Esophagus muscularis mucosa (tissue), 4 donors: Measurements from ENCODE around the gene SYN1. TPM values are rescaled to one million over a fixed set of nuclear protein-coding genes. Genes with fewer than 3 reads are reported as not detected.

Experiments
- DNase-seq: peaks from one replicate; pipeline ENCODE4 v3.0.0-alpha.2; 2017; ENCODE audit errors: extremely low spot score
- H3K27ac ChIP-seq, 4 donors: fragments of 200-600 bp; sonication (generic); replicated peaks in 1 of 4; 1 replicate in 3 of 4; 2 replicates in 1 of 4; pipeline ENCODE4 v1.5.1; 2016 to 2019; ENCODE audit warnings: mild to moderate bottlenecking in 1 of 4
- H3K27me3 ChIP-seq, 4 donors: fragments of 200-600 bp; sonication (generic); one replicate each; pipeline versions ENCODE4 v1.5.1 to v1.6.0; 2016 to 2019
- H3K36me3 ChIP-seq, 4 donors: fragments of 200-600 bp; sonication (generic); one replicate each; pipeline ENCODE4 v1.5.1; 2016 to 2019
- H3K4me1 ChIP-seq, 4 donors: fragments of 200-600 bp; sonication (generic); one replicate each; pipeline ENCODE4 v1.5.1; 2016 to 2019
- H3K4me3 ChIP-seq, 4 donors: fragments of 200-600 bp; sonication (generic); 1 replicate in 2 of 4; 2 replicates in 2 of 4; pipeline ENCODE4 v1.5.1; 2016 to 2019; ENCODE audit warnings: mild to moderate bottlenecking in 4 of 4, moderate library complexity in 1 of 4
- H3K9me3 ChIP-seq, 4 donors: fragments of 200-600 bp; sonication (generic); 1 replicate in 3 of 4; 2 replicates in 1 of 4; pipeline ENCODE4 v1.5.1; 2016 to 2019
- EP300 ChIP-seq: sonication (generic); formaldehyde crosslinking; IDR thresholded peaks from one replicate; pipeline ENCODE4 v1.6.1; 2017; ENCODE audit warnings: antibody characterized with exemption
- POLR2A ChIP-seq: fragments of 450-650 bp; IDR thresholded peaks from one replicate; pipeline ENCODE4 v1.6.1; 2017; ENCODE audit warnings: antibody characterized with exemption, moderate library complexity, mild to moderate bottlenecking, low read depth
- POLR2AphosphoS5 ChIP-seq, 2 donors: sonication (generic); formaldehyde crosslinking; IDR thresholded peaks; one replicate each; pipeline ENCODE4 v1.6.1; 2017; ENCODE audit warnings: antibody characterized with exemption in 2 of 2
- WGBS: methylation state at CpG from one replicate; pipeline ENCODE4 v1.1.5; 2018; 5-methylcytosine and 5-hydroxymethylcytosine counted together
- intact Hi-C: fragments of 100-400 bp; cut with DNase I; formaldehyde crosslinking; loops from one replicate; pipeline ENCODE4 v1.15.1; 2023
- total RNA-seq, 4 donors: library from RNA; depleted of rRNA; stranded (reverse); fragments of >200 nt; gene quantifications; one replicate each; pipeline versions ENCODE4 v1.1.0 to v1.2.1, GENCODE V29; 2016
- TF ChIP-seq, protein P1 (sequence below), 3 experiments: fragments of 200-600 bp in 2 of 3; fragments of 450-650 bp in 1 of 3; sonication (generic) in 2 of 3; IDR thresholded peaks; one replicate each; pipeline ENCODE4 v1.5.1; 2017 to 2019; ENCODE audit warnings: antibody characterized with exemption in 3 of 3, mild to moderate bottlenecking in 2 of 3, moderate library complexity in 1 of 3

SYN1 gene
- total RNA-seq, 4 donors from 2014 or later = 0.42 to 0.98 (median 0.56) TPM

DNA sequence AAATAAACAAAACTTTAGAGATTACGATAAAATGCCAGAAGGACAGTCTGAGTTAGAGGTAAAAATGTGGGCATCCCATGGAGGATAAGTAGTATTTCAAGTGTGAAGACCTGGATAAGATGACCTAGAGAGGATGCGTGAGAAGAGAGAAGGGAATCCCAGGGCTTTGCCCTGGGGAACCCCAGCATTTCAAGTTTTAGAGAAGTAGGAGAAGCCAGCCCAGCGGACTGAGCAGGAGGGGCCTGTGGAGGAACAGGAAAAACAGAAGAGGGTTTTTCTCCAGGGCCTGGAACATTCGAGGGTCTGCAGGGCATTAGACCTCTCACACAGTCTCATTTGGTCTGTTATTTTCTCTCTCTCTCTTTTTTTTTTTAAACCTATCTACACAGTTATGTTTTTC lies 13.0 kb upstream of the SYN1 start:
- Histone ChIP-seq H3K4me1 (no peaks in the 10 kb centered on the region), H3K9me3 (no peaks in the 10 kb centered on the region), H3K27ac (no peak overlapping the region), H3K36me3 (peaks cover 5 to 33% (median 24%) of the 10 kb centered on the region in 4 donors), H3K4me3 (no peak overlapping the region), H3K27me3 (no peaks in the 10 kb centered on the region)
- DNase-seq = no peak
- intact Hi-C loops = no loop called here
- 62% methylated on average over 4 of the region's 4 CpGs for WGBS
- TF ChIP-seq EP300 = no peak
- no peak for TF ChIP-seq POLR2A
- TF ChIP-seq POLR2AphosphoS5 (IDR thresholded peaks at IDR 0.05) = no peak
- TF ChIP-seq, protein P1, sequence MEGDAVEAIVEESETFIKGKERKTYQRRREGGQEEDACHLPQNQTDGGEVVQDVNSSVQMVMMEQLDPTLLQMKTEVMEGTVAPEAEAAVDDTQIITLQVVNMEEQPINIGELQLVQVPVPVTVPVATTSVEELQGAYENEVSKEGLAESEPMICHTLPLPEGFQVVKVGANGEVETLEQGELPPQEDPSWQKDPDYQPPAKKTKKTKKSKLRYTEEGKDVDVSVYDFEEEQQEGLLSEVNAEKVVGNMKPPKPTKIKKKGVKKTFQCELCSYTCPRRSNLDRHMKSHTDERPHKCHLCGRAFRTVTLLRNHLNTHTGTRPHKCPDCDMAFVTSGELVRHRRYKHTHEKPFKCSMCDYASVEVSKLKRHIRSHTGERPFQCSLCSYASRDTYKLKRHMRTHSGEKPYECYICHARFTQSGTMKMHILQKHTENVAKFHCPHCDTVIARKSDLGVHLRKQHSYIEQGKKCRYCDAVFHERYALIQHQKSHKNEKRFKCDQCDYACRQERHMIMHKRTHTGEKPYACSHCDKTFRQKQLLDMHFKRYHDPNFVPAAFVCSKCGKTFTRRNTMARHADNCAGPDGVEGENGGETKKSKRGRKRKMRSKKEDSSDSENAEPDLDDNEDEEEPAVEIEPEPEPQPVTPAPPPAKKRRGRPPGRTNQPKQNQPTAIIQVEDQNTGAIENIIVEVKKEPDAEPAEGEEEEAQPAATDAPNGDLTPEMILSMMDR (IDR thresholded peaks at IDR 0.05) = no peak

DNA sequence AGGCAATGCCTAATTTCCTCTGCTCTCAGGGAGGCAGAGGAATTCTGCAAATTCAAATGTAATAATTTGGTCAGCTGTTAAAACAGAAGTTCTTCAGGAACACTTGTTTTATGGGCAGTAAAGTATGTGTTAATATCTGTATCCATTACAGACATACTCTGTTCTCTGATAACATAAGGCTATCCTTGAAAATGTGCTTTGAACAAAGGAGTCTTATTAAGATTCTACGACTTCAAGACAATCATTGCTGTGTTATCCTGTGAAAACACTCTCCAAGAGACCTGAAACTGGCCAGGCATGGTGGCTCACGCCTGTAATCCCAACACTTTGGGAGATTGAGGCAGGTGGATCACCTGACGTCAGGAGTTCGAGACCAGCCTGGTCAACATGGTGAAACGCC lies 12.0 kb upstream of the SYN1 start:
- Histone ChIP-seq H3K9me3 (no peaks in the 10 kb centered on the region), H3K36me3 (peaks cover 5 to 24% (median 14%) of the 10 kb centered on the region in 4 donors), H3K4me1 (no peaks in the 10 kb centered on the region), H3K4me3 (no peak overlapping the region), H3K27ac (no peak overlapping the region), H3K27me3 (no peaks in the 10 kb centered on the region)
- WGBS = 74% methylated on average over 5 of the region's 5 CpGs
- no peak for DNase-seq
- intact Hi-C loops = no loop called here
- TF ChIP-seq EP300 (no peak), POLR2AphosphoS5 (IDR thresholded peaks at IDR 0.05) (no peak), POLR2A (no peak)
- TF ChIP-seq, protein P1 (IDR thresholded peaks at IDR 0.05) = no peak

DNA sequence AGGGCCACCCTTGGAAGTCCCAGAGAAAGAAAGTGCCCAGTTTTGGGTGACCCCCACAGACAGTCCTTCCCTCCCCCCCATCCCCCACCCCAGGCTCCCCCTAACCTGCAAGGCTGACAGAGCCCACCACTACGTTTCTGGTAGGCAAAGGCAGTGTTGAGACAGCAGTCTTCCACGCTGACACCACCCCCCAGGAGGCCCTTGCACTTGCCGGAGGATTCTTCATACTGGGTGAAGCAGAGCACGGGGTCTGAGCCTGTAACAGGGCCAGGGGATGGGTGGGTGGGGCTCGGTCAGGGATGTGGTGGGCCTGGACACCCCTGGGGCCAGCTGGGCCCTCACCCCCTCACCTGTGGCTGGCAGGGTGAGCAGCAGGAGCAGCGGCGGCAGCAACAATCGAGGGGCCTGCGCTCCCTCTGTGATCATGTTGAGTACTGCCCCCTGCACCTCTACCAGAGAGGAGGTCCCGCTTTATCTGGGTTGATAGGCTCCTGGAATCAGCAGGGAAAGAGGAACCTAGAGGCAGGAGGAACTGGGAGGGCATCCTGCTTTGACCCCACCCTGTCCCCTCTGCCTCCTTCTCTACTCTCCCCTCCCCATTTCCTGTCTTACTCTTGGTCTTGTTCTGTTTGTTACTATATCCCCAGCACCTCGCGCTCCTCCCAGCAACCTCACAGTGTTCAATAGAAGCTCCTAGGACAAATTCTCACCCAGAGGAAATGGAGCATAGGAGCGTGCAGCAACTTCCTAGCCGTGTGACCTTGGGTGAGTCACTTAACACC lies 10.0 kb upstream of the SYN1 start, which contains the start of gene CFP:
Gene CFP (minus strand): TSS at position 512 of the 782 bp plus-strand sequence. CDS start 86 bp downstream, at position 426.
- no peaks in the 10 kb centered on the region for H3K4me1 ChIP-seq
- no peak for DNase-seq
- intact Hi-C loops = no loop called here
- no peak for TF ChIP-seq EP300
- TF ChIP-seq POLR2AphosphoS5 (IDR thresholded peaks at IDR 0.05) = no peak
- TF ChIP-seq POLR2A = no peak
- TF ChIP-seq, protein P1 (IDR thresholded peaks at IDR 0.05) = no peak
- no peak within 1 kb of the TSS for H3K27ac ChIP-seq
- no peaks in the 10 kb centered on the region for H3K27me3 ChIP-seq
- H3K4me3 ChIP-seq = peak within 1 kb of the TSS in 3 of 4 donors; percentile 5 to 35 (median 14)
- H3K36me3 ChIP-seq = peaks cover 0 to 5% (median 0%) of the 10 kb centered on the region in 4 donors
- WGBS = 55% methylated on average over 12 of the region's 14 CpGs
- H3K9me3 ChIP-seq = no peaks in the 10 kb centered on the region

DNA sequence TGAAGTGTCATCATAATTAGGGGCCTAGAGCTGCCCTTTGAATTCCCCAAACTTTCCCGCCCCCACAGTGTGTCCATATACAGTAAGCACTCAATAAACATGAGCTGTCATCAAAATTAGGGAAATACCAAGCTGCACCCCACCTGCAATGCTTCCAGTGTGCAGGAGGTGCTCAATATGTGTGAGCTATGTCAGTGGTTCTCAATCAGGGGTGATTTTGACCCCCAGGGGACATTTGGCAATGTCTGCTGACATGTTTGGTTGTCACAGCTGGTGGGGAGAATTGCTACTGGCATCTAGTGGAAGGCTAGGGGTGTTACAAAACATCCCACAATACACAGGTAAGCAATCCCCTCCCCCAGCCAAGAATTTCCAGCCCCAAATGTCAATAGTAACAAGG lies 9.3 kb upstream of the SYN1 start:
- DNase-seq = no peak
- intact Hi-C loops = no loop called here
- H3K27me3 ChIP-seq = no peaks in the 10 kb centered on the region
- no peak overlapping the region for H3K27ac ChIP-seq
- 57% methylated on average over 1 of the region's 1 CpG for WGBS
- TF ChIP-seq, protein P1 (IDR thresholded peaks at IDR 0.05) = no peak
- TF ChIP-seq EP300 = no peak
- no peak for TF ChIP-seq POLR2AphosphoS5 (IDR thresholded peaks at IDR 0.05)
- TF ChIP-seq POLR2A = no peak
- H3K4me1 ChIP-seq = peaks cover 0 to under 1% (median under 1%) of the 10 kb centered on the region in 4 donors
- H3K36me3 ChIP-seq = no peaks in the 10 kb centered on the region
- H3K4me3 ChIP-seq = peak overlapping the region in 1 of 4 donors; percentile 35
- H3K9me3 ChIP-seq = no peaks in the 10 kb centered on the region
